ENCODE results near the gene LDLRAD4.

The LDLRAD4 gene

GRCh38 chr18:13451213-13451540 lies 232.6 kb downstream of the LDLRAD4 start:
- DNase-seq = no peak

GRCh38 chr18:13451661-13452387 lies 233.3 kb downstream of the LDLRAD4 start:
- DNase-seq = no peak

- no peak for DNase-seq
Measured at GRCh38 chr18:13452388-13452811, 233.8 kb downstream of the LDLRAD4 start.

GRCh38 chr18:13452871-13453680 lies 234.5 kb downstream of the LDLRAD4 start:
- DNase-seq = no peak

GRCh38 chr18:13453714-13454113 lies 235.2 kb downstream of the LDLRAD4 start:
- DNase-seq = no peak

GRCh38 chr18:13454363-13455150 lies 236.0 kb downstream of the LDLRAD4 start:
- no peak for DNase-seq

- no peak for DNase-seq
Measured at GRCh38 chr18:13455471-13455870, 236.9 kb downstream of the LDLRAD4 start.

- peak in 1 of 5 donors; percentile 84 for DNase-seq
Measured at GRCh38 chr18:13455960-13456481, 237.5 kb downstream of the LDLRAD4 start.

GRCh38 chr18:13456736-13457271 lies 238.2 kb downstream of the LDLRAD4 start:
- no peak for DNase-seq

GRCh38 chr18:13457327-13457726 lies 238.8 kb downstream of the LDLRAD4 start:
- no peak for DNase-seq

GRCh38 chr18:13460946-13461345 lies 242.4 kb downstream of the LDLRAD4 start:
- no peak for DNase-seq

- no peak for DNase-seq
Measured at GRCh38 chr18:13461469-13461868, 242.9 kb downstream of the LDLRAD4 start.

GRCh38 chr18:13461936-13462335 lies 243.4 kb downstream of the LDLRAD4 start:
- no peak for DNase-seq

GRCh38 chr18:13462686-13463085 lies 244.1 kb downstream of the LDLRAD4 start:
- no peak for DNase-seq

- no peak for DNase-seq
Measured at GRCh38 chr18:13463526-13464210, 245.1 kb downstream of the LDLRAD4 start.

- peak; percentile 51 to 85 (median 63) for DNase-seq
Measured at GRCh38 chr18:13464432-13465123, 246.0 kb downstream of the LDLRAD4 start.

- DNase-seq = no peak
Measured at GRCh38 chr18:13465124-13465446, 246.5 kb downstream of the LDLRAD4 start.

- peak in 1 of 5 donors; percentile 30 for DNase-seq
Measured at GRCh38 chr18:13465476-13465875, 246.9 kb downstream of the LDLRAD4 start.

- DNase-seq = no peak
Measured at GRCh38 chr18:13470516-13471197, 252.1 kb downstream of the LDLRAD4 start.

- no peak for DNase-seq
Measured at GRCh38 chr18:13471198-13471845, 252.8 kb downstream of the LDLRAD4 start.
